Mesenchymal stem cell (in vitro differentiated cells and primary cell): ENCODE data around the gene POLD2.

ENCODE experiments used
- DNase-seq: peaks from one replicate; pipeline ENCODE4 v3.0.0-alpha.2; 2013
- H2AFZ ChIP-seq: one replicate; pipeline ENCODE4 v1.6.1; 2013; ENCODE audit warnings: low read depth, mild to moderate bottlenecking, control low read depth, inconsistent platforms, low read length, moderate library complexity
- H2AK5ac ChIP-seq: 2 replicates; pipeline ENCODE4 v1.6.1; 2013; ENCODE audit warnings: low read length, moderate library complexity, mild to moderate bottlenecking, inconsistent platforms; ENCODE audit not compliant: severe bottlenecking
- H2BK120ac ChIP-seq: one replicate; pipeline ENCODE4 v1.6.1; 2013; ENCODE audit warnings: low read depth, mild to moderate bottlenecking, inconsistent platforms, low read length, moderate library complexity
- H2BK12ac ChIP-seq, 2 experiments: one replicate each; pipeline ENCODE4 v1.6.1; 2013; ENCODE audit warnings: inconsistent platforms in 2 of 2, low read length in 2 of 2, mild to moderate bottlenecking in 2 of 2, moderate library complexity in 2 of 2, control low read depth in 1 of 2
- H2BK15ac ChIP-seq: one replicate; pipeline ENCODE4 v1.6.1; 2013; ENCODE audit warnings: mild to moderate bottlenecking, low read depth, inconsistent platforms; ENCODE audit not compliant: poor library complexity, severe bottlenecking
- H2BK5ac ChIP-seq: 2 replicates; pipeline ENCODE4 v1.6.1; 2013; ENCODE audit warnings: low read depth, mild to moderate bottlenecking, low read length, control low read depth, inconsistent platforms; ENCODE audit not compliant: poor library complexity, severe bottlenecking
- H3K14ac ChIP-seq, 2 experiments: one replicate each; pipeline ENCODE4 v1.6.1; 2013; ENCODE audit warnings: inconsistent platforms in 2 of 2, low read length in 2 of 2, control low read depth in 1 of 2, mild to moderate bottlenecking in 1 of 2, moderate library complexity in 1 of 2
- H3K18ac ChIP-seq, 2 experiments: one replicate each; pipeline ENCODE4 v1.6.1; 2013; ENCODE audit warnings: inconsistent platforms in 2 of 2, low read length in 2 of 2, control low read depth in 1 of 2, low read depth in 1 of 2, mild to moderate bottlenecking in 1 of 2
- H3K23ac ChIP-seq, 2 experiments: one replicate each; pipeline ENCODE4 v1.6.1; 2013; ENCODE audit warnings: inconsistent platforms in 2 of 2, low read length in 2 of 2, mild to moderate bottlenecking in 2 of 2, moderate library complexity in 2 of 2, control low read depth in 1 of 2
- H3K27ac ChIP-seq: 2 replicates; pipeline ENCODE4 v1.5.1; 2013; ENCODE audit warnings: mild to moderate bottlenecking, moderate library complexity, low read length, control low read depth, inconsistent platforms; ENCODE audit not compliant: poor library complexity, severe bottlenecking
- H3K27me3 ChIP-seq, 2 experiments: 2 replicates each; pipeline versions ENCODE4 v1.6.1 to v1.7.0; 2013; ENCODE audit warnings: low read length in 2 of 2, mild to moderate bottlenecking in 2 of 2, moderate library complexity in 2 of 2, control low read depth in 1 of 2, inconsistent platforms in 1 of 2; ENCODE audit not compliant: control insufficient read depth in 1 of 2, insufficient read depth in 1 of 2
- H3K36me3 ChIP-seq, 2 experiments: 2 replicates each; pipeline versions ENCODE4 v1.6.1 to v1.7.0; 2013; ENCODE audit warnings: low read length in 2 of 2, control low read depth in 1 of 2, inconsistent platforms in 1 of 2, low read depth in 1 of 2, mild to moderate bottlenecking in 1 of 2; ENCODE audit not compliant: insufficient read depth in 2 of 2, control insufficient read depth in 1 of 2
- H3K4ac ChIP-seq, 2 experiments: one replicate each; pipeline ENCODE4 v1.6.1; 2013; ENCODE audit warnings: inconsistent platforms in 2 of 2, low read length in 2 of 2, mild to moderate bottlenecking in 2 of 2, moderate library complexity in 2 of 2, control low read depth in 1 of 2, low read depth in 1 of 2
- H3K4me1 ChIP-seq: 2 replicates; pipeline ENCODE4 v1.6.1; 2013; ENCODE audit warnings: low read depth, low read length, control low read depth; ENCODE audit not compliant: control insufficient read depth, insufficient read depth
- H3K4me2 ChIP-seq: 2 replicates; pipeline ENCODE4 v1.6.1; 2013; ENCODE audit warnings: low read length, mild to moderate bottlenecking, inconsistent platforms; ENCODE audit not compliant: poor library complexity, severe bottlenecking
- H3K4me3 ChIP-seq, 2 experiments: 2 replicates each; pipeline versions ENCODE4 v1.5.1 to v1.7.0; 2013; ENCODE audit warnings: low read length in 2 of 2, mild to moderate bottlenecking in 2 of 2, control low read depth in 1 of 2, low read depth in 1 of 2; ENCODE audit not compliant: insufficient read depth in 1 of 2
- H3K79me1 ChIP-seq: replicated peaks from 2 replicates; pipeline ENCODE4 v1.6.1; 2013; ENCODE audit warnings: mild to moderate bottlenecking, control low read depth, low read length, inconsistent platforms; ENCODE audit not compliant: poor library complexity, severe bottlenecking
- H3K9ac ChIP-seq: 2 replicates; pipeline ENCODE4 v1.7.0; 2013; ENCODE audit warnings: mild to moderate bottlenecking, low read length, moderate library complexity
- H3K9me3 ChIP-seq: 2 replicates; pipeline ENCODE4 v1.7.0; 2013; ENCODE audit warnings: mild to moderate bottlenecking, low read length; ENCODE audit not compliant: control insufficient read depth
- H4K8ac ChIP-seq: one replicate; pipeline ENCODE4 v1.6.1; 2013; ENCODE audit warnings: inconsistent platforms, mild to moderate bottlenecking, low read length, moderate library complexity
- H4K91ac ChIP-seq: one replicate; pipeline ENCODE4 v1.6.1; 2013; ENCODE audit warnings: mild to moderate bottlenecking, low read length, inconsistent platforms
- WGBS: methylation state at CpG from one replicate; pipeline ENCODE4 v1.1.7; 2013; ENCODE audit warnings: mixed read lengths; 5-methylcytosine and 5-hydroxymethylcytosine counted together

The POLD2 gene

DNA sequence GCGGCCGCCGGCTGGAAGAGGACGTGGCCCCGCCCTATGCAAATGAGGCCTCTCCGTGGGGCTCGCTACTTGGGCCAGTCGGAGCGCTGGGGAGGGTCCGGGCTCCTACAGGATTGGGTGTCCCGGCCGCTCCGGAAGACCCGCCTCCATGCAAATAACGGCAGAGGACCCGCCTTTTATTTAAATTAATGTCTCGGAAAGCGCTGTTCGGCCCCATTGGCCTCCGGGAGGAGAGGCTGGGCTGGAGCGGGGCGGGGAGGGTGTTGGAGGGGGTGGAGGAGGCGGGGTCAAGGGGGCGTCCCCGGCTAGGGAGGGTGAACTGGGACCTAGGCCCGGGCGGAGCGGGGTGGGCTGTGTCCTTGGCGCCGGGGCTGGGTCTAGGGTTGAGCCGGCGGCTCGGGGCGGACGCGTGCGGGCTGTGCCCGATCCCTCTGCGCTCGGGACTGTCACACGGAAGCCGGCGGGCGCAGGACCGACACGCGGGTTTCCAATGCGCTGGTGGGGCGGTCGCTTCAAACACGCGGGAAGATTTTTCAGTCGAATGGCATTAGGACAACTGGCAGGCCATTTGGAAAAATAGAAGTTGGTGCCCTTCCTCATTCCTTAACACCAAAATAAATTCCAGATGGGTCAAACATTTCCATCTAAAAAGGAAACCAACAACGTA lies 40.7 kb downstream of the POLD2 start:
- Histone ChIP-seq H3K4me1 (peaks cover 44% of the 10 kb centered on the region), H3K79me1 (peaks cover 23% of the 10 kb centered on the region), H3K27me3 (no peaks in the 10 kb centered on the region), H3K9ac (peak overlapping the region; percentile 89), H2AFZ (peak overlapping the region; percentile 92), H3K23ac (no peak overlapping the region), H2BK15ac (peak overlapping the region; percentile 48), H2BK12ac (peak overlapping the region in 1 of 2 experiments; percentile 55), H3K18ac (peak overlapping the region; percentile 21 to 82), H2BK5ac (peak overlapping the region; percentile 93), H3K36me3 (peaks cover 33 to 34% of the 10 kb centered on the region in 2 experiments), H3K4me2 (peak overlapping the region; percentile 80), H2BK120ac (no peak overlapping the region), H3K14ac (no peak overlapping the region), H3K4ac (peak overlapping the region in 1 of 2 experiments; percentile 51), H3K4me3 (peak overlapping the region; percentile 65 to 79), H3K9me3 (no peaks in the 10 kb centered on the region), H4K8ac (no peak overlapping the region), H4K91ac (no peak overlapping the region), H2AK5ac (no peak overlapping the region), H3K27ac (peak overlapping the region; percentile 63)
- peak; percentile 99 for DNase-seq
- WGBS: under 1% methylated on average over 34 of the region's 54 CpGs

DNA sequence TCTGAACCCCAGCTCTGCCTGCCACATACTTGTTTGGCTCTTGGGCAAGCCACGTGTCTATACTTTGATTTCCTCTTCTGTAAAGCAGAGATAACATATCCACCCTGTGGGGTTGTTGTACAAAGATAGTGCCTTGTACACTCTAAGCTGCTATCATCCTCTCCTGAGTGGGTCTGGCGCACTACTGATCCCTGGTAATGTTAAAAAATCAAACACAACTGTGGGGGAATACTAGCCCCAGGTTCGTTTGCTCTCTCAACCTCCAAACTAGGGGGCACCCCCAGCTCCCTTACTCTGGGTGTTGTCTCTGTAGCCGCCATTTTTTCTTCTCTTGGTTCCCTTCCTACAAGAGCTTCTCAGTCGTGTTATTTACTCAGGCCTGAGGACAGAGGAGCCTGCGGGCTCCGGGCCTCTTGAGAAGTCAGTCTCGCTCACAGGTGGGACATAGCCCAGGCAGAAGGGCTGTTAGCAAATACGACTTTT lies 42.0 kb downstream of the POLD2 start:
- Histone ChIP-seq H3K23ac (no peak overlapping the region), H3K4me1 (peaks cover 41% of the 10 kb centered on the region), H3K36me3 (peaks cover 47 to 48% of the 10 kb centered on the region in 2 experiments), H3K27ac (no peak overlapping the region), H2BK15ac (no peak overlapping the region), H2BK12ac (no peak overlapping the region), H2BK5ac (no peak overlapping the region), H3K79me1 (peaks cover 31% of the 10 kb centered on the region), H3K9me3 (no peaks in the 10 kb centered on the region), H3K18ac (no peak overlapping the region), H3K27me3 (no peaks in the 10 kb centered on the region), H3K9ac (peak overlapping the region; percentile 88), H3K4me3 (peak overlapping the region in 1 of 2 experiments; percentile 86), H3K14ac (no peak overlapping the region), H4K8ac (no peak overlapping the region), H4K91ac (no peak overlapping the region), H2AFZ (no peak overlapping the region), H3K4me2 (peak overlapping the region; percentile 54), H2AK5ac (no peak overlapping the region), H2BK120ac (no peak overlapping the region), H3K4ac (peak overlapping the region in 1 of 2 experiments; percentile 57)
- no peak for DNase-seq
- WGBS: 80% methylated on average over 8 of the region's 9 CpGs

DNA sequence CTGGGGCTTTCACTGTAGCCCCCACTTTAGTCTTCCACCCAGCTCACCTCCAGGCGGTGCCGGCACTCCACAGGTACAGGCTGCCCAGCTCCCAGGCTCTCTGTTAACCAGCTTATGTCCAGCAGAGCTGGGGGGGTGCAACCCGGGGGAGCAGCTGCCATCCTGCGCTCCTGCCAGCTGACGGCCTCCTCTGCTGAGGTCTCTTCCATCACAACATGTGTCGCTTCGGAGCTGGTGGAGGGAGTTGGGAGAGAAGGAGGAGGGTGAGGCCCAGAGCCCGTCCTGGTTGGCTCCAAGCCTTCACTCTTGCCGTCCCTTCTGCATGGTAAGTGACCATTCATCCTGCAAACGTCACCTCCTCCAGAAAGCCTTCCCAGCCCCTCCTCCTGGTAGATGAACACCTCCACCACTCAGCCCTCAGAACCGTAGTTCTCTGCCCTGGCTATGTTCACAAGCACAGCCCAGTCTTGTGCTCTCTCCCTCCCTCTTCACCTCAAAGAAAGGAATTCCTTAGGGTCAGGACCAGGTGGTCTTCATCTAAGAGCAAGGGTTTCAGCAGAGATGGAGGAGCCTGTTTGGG lies 42.6 kb downstream of the POLD2 start:
- no peaks in the 10 kb centered on the region for H3K9me3 ChIP-seq
- H3K14ac ChIP-seq: no peak overlapping the region
- no peak overlapping the region for H4K91ac ChIP-seq
- H3K4me2 ChIP-seq: no peak overlapping the region
- no peak overlapping the region for H3K23ac ChIP-seq
- H4K8ac ChIP-seq: no peak overlapping the region
- peaks cover 34% of the 10 kb centered on the region for H3K79me1 ChIP-seq
- peak overlapping the region in 1 of 2 experiments; percentile 32 for H2BK12ac ChIP-seq
- no peak overlapping the region for H3K18ac ChIP-seq
- H3K4me1 ChIP-seq: peaks cover 41% of the 10 kb centered on the region
- H2BK5ac ChIP-seq: no peak overlapping the region
- H2BK120ac ChIP-seq: no peak overlapping the region
- H2AK5ac ChIP-seq: peak overlapping the region; percentile 44
- peaks cover 52 to 53% of the 10 kb centered on the region in 2 experiments for H3K36me3 ChIP-seq
- no peak overlapping the region for H2AFZ ChIP-seq
- no peak for DNase-seq
- no peak overlapping the region for H3K27ac ChIP-seq
- peak overlapping the region in 1 of 2 experiments; percentile 57 for H3K4ac ChIP-seq
- H3K4me3 ChIP-seq: peak overlapping the region in 1 of 2 experiments; percentile 86
- 96% methylated on average over 10 of the region's 11 CpGs for WGBS
- no peak overlapping the region for H2BK15ac ChIP-seq
- peak overlapping the region; percentile 88 for H3K9ac ChIP-seq
- no peaks in the 10 kb centered on the region for H3K27me3 ChIP-seq

DNA sequence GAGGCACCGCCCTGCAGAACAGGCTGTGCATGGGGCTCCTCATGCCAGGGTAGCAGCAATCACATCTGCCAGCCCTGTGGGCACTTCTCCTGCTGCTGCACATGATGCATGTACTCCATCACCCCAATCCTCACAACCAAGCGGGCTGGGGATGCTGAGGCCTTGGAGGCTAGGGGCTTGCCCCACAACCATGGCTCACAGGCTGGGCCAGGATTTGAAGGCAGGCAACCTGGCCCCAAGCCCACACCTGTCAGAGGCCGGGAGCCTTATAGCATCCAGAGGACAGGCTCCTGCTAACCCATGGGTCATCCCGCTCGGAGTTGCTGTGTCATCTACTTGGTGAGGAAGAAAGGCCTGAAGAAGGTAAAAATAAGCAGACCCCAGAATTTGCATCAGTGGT lies 43.2 kb downstream of the POLD2 start:
- Histone ChIP-seq H4K8ac (no peak overlapping the region), H3K4me1 (peaks cover 37% of the 10 kb centered on the region), H2BK120ac (no peak overlapping the region), H3K23ac (no peak overlapping the region), H2BK12ac (no peak overlapping the region), H3K9me3 (no peaks in the 10 kb centered on the region), H3K4me2 (no peak overlapping the region), H4K91ac (no peak overlapping the region), H2AFZ (no peak overlapping the region), H3K4ac (no peak overlapping the region), H3K14ac (no peak overlapping the region), H3K36me3 (peaks cover 59 to 60% of the 10 kb centered on the region in 2 experiments), H3K79me1 (peaks cover 34% of the 10 kb centered on the region), H2BK15ac (no peak overlapping the region), H2AK5ac (no peak overlapping the region), H2BK5ac (no peak overlapping the region), H3K27ac (no peak overlapping the region), H3K27me3 (no peaks in the 10 kb centered on the region), H3K9ac (peak overlapping the region; percentile 88), H3K4me3 (no peak overlapping the region), H3K18ac (no peak overlapping the region)
- 95% methylated on average over 5 of the region's 5 CpGs for WGBS
- DNase-seq: no peak
